ENCODE measurements around the gene IQGAP2.

IQGAP2 gene

GRCh38 chr5:76406014-76406413 lies 2.9 kb downstream of the IQGAP2 start:
- Histone ChIP-seq H3K4me3 (ENCODE audit: low read length) (no peak overlapping the region), H3K9ac (ENCODE audit: low read length) (no peak overlapping the region), H3K27ac (ENCODE audit: low read depth, low read length) (no peak overlapping the region), H3K36me3 (ENCODE audit: control insufficient read depth, insufficient read depth, low read length) (no peaks in the 10 kb centered on the region), H3K27me3 (ENCODE audit: control insufficient read depth, insufficient read depth, low read length) (no peaks in the 10 kb centered on the region), H3K4me1 (ENCODE audit: control insufficient read depth, insufficient read depth, low read length) (no peaks in the 10 kb centered on the region)

GRCh38 chr5:76406673-76407072 lies 3.6 kb downstream of the IQGAP2 start:
- Histone ChIP-seq H3K4me3 (ENCODE audit: low read length) (no peak overlapping the region), H3K36me3 (ENCODE audit: control insufficient read depth, insufficient read depth, low read length) (no peaks in the 10 kb centered on the region), H3K27ac (ENCODE audit: low read depth, low read length) (no peak overlapping the region), H3K9ac (ENCODE audit: low read length) (no peak overlapping the region), H3K27me3 (ENCODE audit: control insufficient read depth, insufficient read depth, low read length) (no peaks in the 10 kb centered on the region), H3K4me1 (ENCODE audit: control insufficient read depth, insufficient read depth, low read length) (no peaks in the 10 kb centered on the region)

GRCh38 chr5:76408104-76408654 lies 5.1 kb downstream of the IQGAP2 start:
- Histone ChIP-seq H3K4me3 (ENCODE audit: low read length) (no peak overlapping the region), H3K27ac (ENCODE audit: low read depth, low read length) (no peak overlapping the region), H3K4me1 (ENCODE audit: control insufficient read depth, insufficient read depth, low read length) (no peaks in the 10 kb centered on the region), H3K27me3 (ENCODE audit: control insufficient read depth, insufficient read depth, low read length) (no peaks in the 10 kb centered on the region), H3K9ac (ENCODE audit: low read length) (no peak overlapping the region), H3K36me3 (ENCODE audit: control insufficient read depth, insufficient read depth, low read length) (no peaks in the 10 kb centered on the region)

GRCh38 chr5:76412511-76412910 lies 9.4 kb downstream of the IQGAP2 start:
- Histone ChIP-seq H3K36me3 (ENCODE audit: control insufficient read depth, insufficient read depth, low read length) (no peaks in the 10 kb centered on the region), H3K4me1 (ENCODE audit: control insufficient read depth, insufficient read depth, low read length) (no peaks in the 10 kb centered on the region), H3K9ac (ENCODE audit: low read length) (no peak overlapping the region), H3K27ac (ENCODE audit: low read depth, low read length) (no peak overlapping the region), H3K4me3 (ENCODE audit: low read length) (no peak overlapping the region), H3K27me3 (ENCODE audit: control insufficient read depth, insufficient read depth, low read length) (no peaks in the 10 kb centered on the region)

GRCh38 chr5:76413746-76414145 lies 10.7 kb downstream of the IQGAP2 start:
- Histone ChIP-seq H3K4me3 (ENCODE audit: low read length) (no peak overlapping the region), H3K4me1 (ENCODE audit: control insufficient read depth, insufficient read depth, low read length) (no peaks in the 10 kb centered on the region), H3K9ac (ENCODE audit: low read length) (no peak overlapping the region), H3K27ac (ENCODE audit: low read depth, low read length) (no peak overlapping the region), H3K27me3 (ENCODE audit: control insufficient read depth, insufficient read depth, low read length) (no peaks in the 10 kb centered on the region), H3K36me3 (ENCODE audit: control insufficient read depth, insufficient read depth, low read length) (no peaks in the 10 kb centered on the region)

GRCh38 chr5:76414788-76415187 lies 11.7 kb downstream of the IQGAP2 start:
- Histone ChIP-seq H3K27me3 (ENCODE audit: control insufficient read depth, insufficient read depth, low read length) (no peaks in the 10 kb centered on the region), H3K4me3 (ENCODE audit: low read length) (no peak overlapping the region), H3K27ac (ENCODE audit: low read depth, low read length) (no peak overlapping the region), H3K9ac (ENCODE audit: low read length) (no peak overlapping the region), H3K4me1 (ENCODE audit: control insufficient read depth, insufficient read depth, low read length) (no peaks in the 10 kb centered on the region), H3K36me3 (ENCODE audit: control insufficient read depth, insufficient read depth, low read length) (no peaks in the 10 kb centered on the region)

- Histone ChIP-seq H3K4me3 (ENCODE audit: low read length) (no peak overlapping the region), H3K4me1 (ENCODE audit: control insufficient read depth, insufficient read depth, low read length) (no peaks in the 10 kb centered on the region), H3K27ac (ENCODE audit: low read depth, low read length) (no peak overlapping the region), H3K27me3 (ENCODE audit: control insufficient read depth, insufficient read depth, low read length) (no peaks in the 10 kb centered on the region), H3K36me3 (ENCODE audit: control insufficient read depth, insufficient read depth, low read length) (no peaks in the 10 kb centered on the region), H3K9ac (ENCODE audit: low read length) (no peak overlapping the region)
Measured at GRCh38 chr5:76415855-76416254, 12.8 kb downstream of the IQGAP2 start.

GRCh38 chr5:76419597-76420298 lies 16.7 kb downstream of the IQGAP2 start:
- H3K36me3 ChIP-seq (ENCODE audit: control insufficient read depth, insufficient read depth, low read length), result no peaks in the 10 kb centered on the region
- no peak overlapping the region for H3K27ac ChIP-seq (ENCODE audit: low read depth, low read length)
- H3K27me3 ChIP-seq (ENCODE audit: control insufficient read depth, insufficient read depth, low read length), result no peaks in the 10 kb centered on the region
- no peaks in the 10 kb centered on the region for H3K4me1 ChIP-seq (ENCODE audit: control insufficient read depth, insufficient read depth, low read length)
- H3K9ac ChIP-seq (ENCODE audit: low read length), result no peak overlapping the region
- H3K4me3 ChIP-seq (ENCODE audit: low read length), result no peak overlapping the region

- no peaks in the 10 kb centered on the region for H3K4me1 ChIP-seq (ENCODE audit: control insufficient read depth, insufficient read depth, low read length)
- no peak overlapping the region for H3K4me3 ChIP-seq (ENCODE audit: low read length)
- H3K9ac ChIP-seq (ENCODE audit: low read length), result no peak overlapping the region
- H3K27ac ChIP-seq (ENCODE audit: low read depth, low read length), result no peak overlapping the region
- H3K27me3 ChIP-seq (ENCODE audit: control insufficient read depth, insufficient read depth, low read length), result no peaks in the 10 kb centered on the region
- no peaks in the 10 kb centered on the region for H3K36me3 ChIP-seq (ENCODE audit: control insufficient read depth, insufficient read depth, low read length)
Measured at GRCh38 chr5:76422227-76422626, 19.1 kb downstream of the IQGAP2 start.

GRCh38 chr5:76422742-76423141 lies 19.7 kb downstream of the IQGAP2 start:
- Histone ChIP-seq H3K36me3 (ENCODE audit: control insufficient read depth, insufficient read depth, low read length) (no peaks in the 10 kb centered on the region), H3K9ac (ENCODE audit: low read length) (no peak overlapping the region), H3K4me1 (ENCODE audit: control insufficient read depth, insufficient read depth, low read length) (no peaks in the 10 kb centered on the region), H3K4me3 (ENCODE audit: low read length) (no peak overlapping the region), H3K27ac (ENCODE audit: low read depth, low read length) (no peak overlapping the region), H3K27me3 (ENCODE audit: control insufficient read depth, insufficient read depth, low read length) (no peaks in the 10 kb centered on the region)

GRCh38 chr5:76425146-76425545 lies 22.1 kb downstream of the IQGAP2 start:
- Histone ChIP-seq H3K4me1 (ENCODE audit: control insufficient read depth, insufficient read depth, low read length) (no peaks in the 10 kb centered on the region), H3K9ac (ENCODE audit: low read length) (no peak overlapping the region), H3K27ac (ENCODE audit: low read depth, low read length) (no peak overlapping the region), H3K36me3 (ENCODE audit: control insufficient read depth, insufficient read depth, low read length) (no peaks in the 10 kb centered on the region), H3K4me3 (ENCODE audit: low read length) (no peak overlapping the region), H3K27me3 (ENCODE audit: control insufficient read depth, insufficient read depth, low read length) (no peaks in the 10 kb centered on the region)

GRCh38 chr5:76425928-76426804 lies 23.1 kb downstream of the IQGAP2 start:
- H3K27me3 ChIP-seq (ENCODE audit: control insufficient read depth, insufficient read depth, low read length), result no peaks in the 10 kb centered on the region
- no peak overlapping the region for H3K27ac ChIP-seq (ENCODE audit: low read depth, low read length)
- no peaks in the 10 kb centered on the region for H3K4me1 ChIP-seq (ENCODE audit: control insufficient read depth, insufficient read depth, low read length)
- no peak overlapping the region for H3K9ac ChIP-seq (ENCODE audit: low read length)
- H3K4me3 ChIP-seq (ENCODE audit: low read length), result no peak overlapping the region
- no peaks in the 10 kb centered on the region for H3K36me3 ChIP-seq (ENCODE audit: control insufficient read depth, insufficient read depth, low read length)
